ENCODE measurements around the gene DNER.

The DNER gene

DNA sequence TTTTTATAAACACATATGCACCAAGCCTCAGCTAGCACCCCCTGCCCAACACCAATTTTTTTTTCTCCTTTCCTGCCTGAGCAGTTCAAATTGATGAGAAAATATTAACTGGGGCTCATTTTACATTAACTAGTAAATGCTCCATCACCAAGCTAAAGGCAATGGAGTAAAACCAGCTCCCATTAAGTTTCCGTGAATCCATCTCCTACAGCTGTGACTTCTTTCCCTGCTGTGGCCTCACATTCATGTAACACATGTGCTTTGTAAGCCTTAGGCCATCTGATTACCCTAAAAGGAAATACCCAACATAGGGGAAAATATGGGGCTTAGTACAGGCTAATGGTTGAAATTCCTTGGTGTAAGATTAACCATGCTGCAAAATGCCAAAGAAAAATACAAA, 60.8 kb downstream of the DNER start:
- Histone ChIP-seq H3K4me1 (ENCODE audit: low read depth, poor library complexity, severe bottlenecking) (no peaks in the 10 kb centered on the region), H3K36me3 (ENCODE audit: insufficient read depth) (no peaks in the 10 kb centered on the region), H4K20me1 (ENCODE audit: insufficient read depth) (no peaks in the 10 kb centered on the region), H2AFZ (ENCODE audit: low read depth) (no peak overlapping the region), H3K79me2 (ENCODE audit: insufficient read depth, low read depth) (no peaks in the 10 kb centered on the region), H3K27me3 (ENCODE audit: insufficient read depth, low read depth) (no peaks in the 10 kb centered on the region), H3K27ac (no peak overlapping the region), H3K9ac (no peak overlapping the region), H3K4me3 (IDR thresholded peaks at IDR 0.05; ENCODE audit: insufficient read depth, low read depth, low read length) (no peak overlapping the region), H3K4me2 (no peak overlapping the region)
- TF ChIP-seq, protein P1, sequence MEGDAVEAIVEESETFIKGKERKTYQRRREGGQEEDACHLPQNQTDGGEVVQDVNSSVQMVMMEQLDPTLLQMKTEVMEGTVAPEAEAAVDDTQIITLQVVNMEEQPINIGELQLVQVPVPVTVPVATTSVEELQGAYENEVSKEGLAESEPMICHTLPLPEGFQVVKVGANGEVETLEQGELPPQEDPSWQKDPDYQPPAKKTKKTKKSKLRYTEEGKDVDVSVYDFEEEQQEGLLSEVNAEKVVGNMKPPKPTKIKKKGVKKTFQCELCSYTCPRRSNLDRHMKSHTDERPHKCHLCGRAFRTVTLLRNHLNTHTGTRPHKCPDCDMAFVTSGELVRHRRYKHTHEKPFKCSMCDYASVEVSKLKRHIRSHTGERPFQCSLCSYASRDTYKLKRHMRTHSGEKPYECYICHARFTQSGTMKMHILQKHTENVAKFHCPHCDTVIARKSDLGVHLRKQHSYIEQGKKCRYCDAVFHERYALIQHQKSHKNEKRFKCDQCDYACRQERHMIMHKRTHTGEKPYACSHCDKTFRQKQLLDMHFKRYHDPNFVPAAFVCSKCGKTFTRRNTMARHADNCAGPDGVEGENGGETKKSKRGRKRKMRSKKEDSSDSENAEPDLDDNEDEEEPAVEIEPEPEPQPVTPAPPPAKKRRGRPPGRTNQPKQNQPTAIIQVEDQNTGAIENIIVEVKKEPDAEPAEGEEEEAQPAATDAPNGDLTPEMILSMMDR (conservative IDR thresholded peaks at IDR 0.05; ENCODE audit: low read depth, low read length) = no peak

DNA sequence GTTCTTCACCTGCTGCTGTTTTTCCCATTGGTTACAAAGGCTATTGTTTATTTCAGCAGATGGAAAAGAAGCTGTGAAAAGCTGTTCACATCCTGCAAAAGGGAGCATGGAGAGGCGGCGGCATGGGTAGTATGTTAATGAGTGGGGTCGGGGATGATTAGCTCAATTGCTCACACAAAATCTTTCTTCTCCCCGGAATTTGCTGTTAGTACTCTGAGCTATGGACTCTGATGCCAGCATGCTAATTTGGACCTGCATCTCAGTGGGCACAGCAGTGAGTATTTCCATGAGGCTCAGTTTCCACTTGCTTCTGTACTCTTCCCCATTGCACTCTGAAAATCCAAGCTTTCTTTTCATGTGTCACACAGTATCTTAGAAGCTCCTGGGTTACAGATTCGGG, 61.6 kb downstream of the DNER start:
- Histone ChIP-seq H3K27ac (no peak overlapping the region), H3K4me3 (IDR thresholded peaks at IDR 0.05; ENCODE audit: insufficient read depth, low read depth, low read length) (no peak overlapping the region), H4K20me1 (ENCODE audit: insufficient read depth) (no peaks in the 10 kb centered on the region), H2AFZ (ENCODE audit: low read depth) (no peak overlapping the region), H3K27me3 (ENCODE audit: insufficient read depth, low read depth) (no peaks in the 10 kb centered on the region), H3K4me1 (ENCODE audit: low read depth, poor library complexity, severe bottlenecking) (no peaks in the 10 kb centered on the region), H3K9ac (no peak overlapping the region), H3K36me3 (ENCODE audit: insufficient read depth) (no peaks in the 10 kb centered on the region), H3K79me2 (ENCODE audit: insufficient read depth, low read depth) (no peaks in the 10 kb centered on the region), H3K4me2 (no peak overlapping the region)
- TF ChIP-seq, protein P1 (conservative IDR thresholded peaks at IDR 0.05; ENCODE audit: low read depth, low read length) = no peak

DNA sequence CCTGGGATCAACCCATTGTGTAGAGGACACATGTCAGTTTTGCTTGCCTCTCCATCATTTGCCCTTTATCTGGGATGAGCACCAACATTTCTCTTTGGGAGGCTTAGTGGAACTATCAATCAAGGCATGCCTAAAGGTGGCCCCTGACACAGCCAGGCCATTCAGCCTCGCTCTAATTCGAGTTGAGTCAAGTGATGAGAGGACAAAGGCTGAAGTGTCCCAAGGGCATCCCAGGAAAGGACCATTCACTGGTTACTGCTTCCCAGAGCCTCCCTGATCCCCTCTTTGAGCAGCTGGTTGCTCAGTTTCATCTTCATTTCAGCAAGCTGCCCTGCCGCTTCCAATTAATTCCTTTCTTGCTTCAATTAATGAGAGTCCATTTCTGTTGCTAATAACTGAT, 63.5 kb downstream of the DNER start:
- Histone ChIP-seq H2AFZ (ENCODE audit: low read depth) (no peak overlapping the region), H4K20me1 (ENCODE audit: insufficient read depth) (no peaks in the 10 kb centered on the region), H3K27me3 (ENCODE audit: insufficient read depth, low read depth) (no peaks in the 10 kb centered on the region), H3K4me1 (ENCODE audit: low read depth, poor library complexity, severe bottlenecking) (no peaks in the 10 kb centered on the region), H3K27ac (no peak overlapping the region), H3K9ac (no peak overlapping the region), H3K4me2 (no peak overlapping the region), H3K4me3 (IDR thresholded peaks at IDR 0.05; ENCODE audit: insufficient read depth, low read depth, low read length) (no peak overlapping the region), H3K36me3 (ENCODE audit: insufficient read depth) (no peaks in the 10 kb centered on the region), H3K79me2 (ENCODE audit: insufficient read depth, low read depth) (no peaks in the 10 kb centered on the region)
- TF ChIP-seq, protein P1 (conservative IDR thresholded peaks at IDR 0.05; ENCODE audit: low read depth, low read length) = no peak

DNA sequence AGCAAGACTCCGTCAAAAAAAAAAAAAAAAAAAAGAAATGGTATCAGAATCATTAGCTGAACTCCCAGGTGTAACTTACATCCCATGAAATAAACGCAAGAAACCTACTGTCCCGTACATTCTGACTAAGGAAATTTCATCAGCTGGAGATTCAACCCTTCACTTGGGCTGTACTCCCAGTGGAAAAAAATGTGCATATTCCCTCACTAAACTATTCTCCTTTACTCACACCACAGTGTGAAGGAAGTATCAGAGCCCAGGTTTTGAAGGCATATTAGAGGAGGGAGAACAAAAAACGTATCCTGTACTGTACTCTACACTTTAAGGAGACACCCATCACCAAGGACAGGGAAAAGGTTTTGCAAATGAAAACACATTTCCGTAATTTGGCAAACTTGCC, 64.3 kb downstream of the DNER start:
- no peak overlapping the region for H3K27ac ChIP-seq
- TF ChIP-seq, protein P1 (conservative IDR thresholded peaks at IDR 0.05; ENCODE audit: low read depth, low read length) = no peak
- H3K79me2 ChIP-seq (ENCODE audit: insufficient read depth, low read depth) = no peaks in the 10 kb centered on the region
- no peak overlapping the region for H3K4me2 ChIP-seq
- H4K20me1 ChIP-seq (ENCODE audit: insufficient read depth) = no peaks in the 10 kb centered on the region
- no peak overlapping the region for H2AFZ ChIP-seq (ENCODE audit: low read depth)
- no peaks in the 10 kb centered on the region for H3K36me3 ChIP-seq (ENCODE audit: insufficient read depth)
- H3K9ac ChIP-seq = no peak overlapping the region
- no peaks in the 10 kb centered on the region for H3K4me1 ChIP-seq (ENCODE audit: low read depth, poor library complexity, severe bottlenecking)
- H3K4me3 ChIP-seq (IDR thresholded peaks at IDR 0.05; ENCODE audit: insufficient read depth, low read depth, low read length) = no peak overlapping the region
- no peaks in the 10 kb centered on the region for H3K27me3 ChIP-seq (ENCODE audit: insufficient read depth, low read depth)
